ENCODE measurements around the gene PROSER3. TPM values are rescaled to one million over a fixed set of nuclear protein-coding genes. Genes with fewer than 3 reads are reported as not detected.
A peak's percentile ranks its signal among the peaks of the same experiment; 100 is the strongest.

PROSER3 gene
- total and polyA plus RNA-seq, 2 of the 13 experiments (the other 11 are each of a cell fraction or from before 2014, with no cell fraction given), result 5.1 to 5.7 TPM

GRCh38 chr19:35740423-35741202, 17.4 kb upstream of the PROSER3 start (continued):
- TF ChIP-seq ZNF101 (CRISPR knock-in tag; IDR thresholded peaks at IDR 0.05; ENCODE audit: borderline replicate concordance, low read depth), result no peak
- TF ChIP-seq ZNF33A (CRISPR knock-in tag; IDR thresholded peaks at IDR 0.05; ENCODE audit: borderline replicate concordance), result no peak
- no peak for TF ChIP-seq ATF5 (CRISPR knock-in tag; IDR thresholded peaks at IDR 0.05; ENCODE audit: low read depth)
- peak; percentile 81 for TF ChIP-seq ZEB1 (IDR thresholded peaks at IDR 0.05; ENCODE audit: insufficient replicate concordance, low read depth)
- TF ChIP-seq IRX3 (CRISPR knock-in tag; IDR thresholded peaks at IDR 0.05; ENCODE audit: borderline replicate concordance, low read depth), result 0 out of 2 replicates have a peak, but pooled peaks have one; percentile 56
- no peak for TF ChIP-seq ZFP82 (CRISPR knock-in tag; IDR thresholded peaks at IDR 0.05; ENCODE audit: borderline replicate concordance)
- peak; percentile 36 for TF ChIP-seq ZNF121 (CRISPR knock-in tag; IDR thresholded peaks at IDR 0.05)
- TF ChIP-seq ZSCAN12 (CRISPR knock-in tag; IDR thresholded peaks at IDR 0.05), result no peak
- no peak for TF ChIP-seq ZNF607 (CRISPR knock-in tag; IDR thresholded peaks at IDR 0.05; ENCODE audit: borderline replicate concordance)
- TF ChIP-seq MZF1 (CRISPR knock-in tag; IDR thresholded peaks at IDR 0.05; ENCODE audit: borderline replicate concordance), result no peak
- TF ChIP-seq ZNF7 (CRISPR knock-in tag; IDR thresholded peaks at IDR 0.05), result no peak
- TF ChIP-seq FOXP1 (IDR thresholded peaks at IDR 0.05), result no peak
- TF ChIP-seq FOXP1 (CRISPR knock-in tag; IDR thresholded peaks at IDR 0.05), result no peak
- TF ChIP-seq KDM1A (CRISPR knock-in tag; IDR thresholded peaks at IDR 0.05), result no peak
- TF ChIP-seq PLRG1 (conservative IDR thresholded peaks at IDR 0.05), result no peak
- TF ChIP-seq NFAT5 (CRISPR knock-in tag; IDR thresholded peaks at IDR 0.05), result no peak
- peak; percentile 84 for TF ChIP-seq POLR2AphosphoS5 (IDR thresholded peaks at IDR 0.05; ENCODE audit: low read depth, low read length)
- TF ChIP-seq ZNF883 (CRISPR knock-in tag; IDR thresholded peaks at IDR 0.05; ENCODE audit: not compliant biosample characterization), result peak; percentile 53
- TF ChIP-seq MAFK (conservative IDR thresholded peaks at IDR 0.05 in 1 of 2, IDR thresholded peaks at IDR 0.05 in 1 of 2; ENCODE audit: low read length in 2 of 2), result no peak
- 0 out of 2 replicates have a peak, but pooled peaks have one; percentile 63 for TF ChIP-seq NAIF1 (CRISPR knock-in tag; IDR thresholded peaks at IDR 0.05; ENCODE audit: borderline replicate concordance)
- no peak for TF ChIP-seq SIX4 (CRISPR knock-in tag; IDR thresholded peaks at IDR 0.05)
- TF ChIP-seq NCOA1 (CRISPR knock-in tag; IDR thresholded peaks at IDR 0.05), result no peak
- no peak for TF ChIP-seq ZNF83 (CRISPR knock-in tag; IDR thresholded peaks at IDR 0.05; ENCODE audit: borderline replicate concordance)
- TF ChIP-seq ZNF782 (CRISPR knock-in tag; IDR thresholded peaks at IDR 0.05; ENCODE audit: borderline replicate concordance), result no peak
- no peak for TF ChIP-seq ZNF749 (CRISPR knock-in tag; IDR thresholded peaks at IDR 0.05; ENCODE audit: borderline replicate concordance)
- TF ChIP-seq ZFY (CRISPR knock-in tag; IDR thresholded peaks at IDR 0.05), result peak; percentile 80

Data from HepG2 (cell line).